Non-pigmented ciliary epithelial cell (primary cell): ENCODE results near the gene RABGGTA.

Experiments
- DNase-seq: peaks from one replicate; pipeline ENCODE4 v3.0.0-alpha.2; 2010; ENCODE audit warnings: low read depth

RABGGTA gene

GRCh38 chr14:24304019-24304387, 32.6 kb upstream of the RABGGTA start:
- no peak for DNase-seq

- DNase-seq: no peak
Observed at GRCh38 chr14:24300326-24300980, 29.1 kb upstream of the RABGGTA start.

- DNase-seq: peak; percentile 48
Observed at GRCh38 chr14:24299255-24300191, 28.1 kb upstream of the RABGGTA start, which contains the start of the genes DHRS1 and NOP9. DHRS1 (minus strand) TSS chr14:24299780; CDS start chr14:24299106, 674 bp downstream. NOP9 (plus strand) TSS chr14:24299850; CDS start chr14:24299955, 105 bp downstream.

- peak; percentile 50 for DNase-seq
Observed at GRCh38 chr14:24298892-24299254, 27.5 kb upstream of the RABGGTA start.

- DNase-seq: no peak
Observed at GRCh38 chr14:24297190-24297964, 26.0 kb upstream of the RABGGTA start.

GRCh38 chr14:24296341-24297157, 25.2 kb upstream of the RABGGTA start:
- DNase-seq: peak; percentile 91

GRCh38 chr14:24293525-24293924, 22.1 kb upstream of the RABGGTA start:
- DNase-seq: no peak

GRCh38 chr14:24292118-24292807, 20.9 kb upstream of the RABGGTA start:
- no peak for DNase-seq

GRCh38 chr14:24291446-24292117, 20.2 kb upstream of the RABGGTA start:
- DNase-seq: no peak

- DNase-seq: no peak
Observed at GRCh38 chr14:24290746-24291145, 19.3 kb upstream of the RABGGTA start.

GRCh38 chr14:24289649-24290280, 18.4 kb upstream of the RABGGTA start:
- no peak for DNase-seq

- DNase-seq: no peak
Observed at GRCh38 chr14:24286996-24287395, 15.6 kb upstream of the RABGGTA start.

- no peak for DNase-seq
Observed at GRCh38 chr14:24285351-24285750, 14.0 kb upstream of the RABGGTA start.

GRCh38 chr14:24284501-24285035, 13.2 kb upstream of the RABGGTA start:
- DNase-seq: no peak

- no peak for DNase-seq
Observed at GRCh38 chr14:24283796-24284460, 12.5 kb upstream of the RABGGTA start.

GRCh38 chr14:24282736-24283135, 11.3 kb upstream of the RABGGTA start:
- DNase-seq: no peak

- DNase-seq: no peak
Observed at GRCh38 chr14:24281636-24282035, 10.2 kb upstream of the RABGGTA start.

- no peak for DNase-seq
Observed at GRCh38 chr14:24280797-24281460, 9.5 kb upstream of the RABGGTA start.
